ENCODE data around the gene LRRC9. TPM values are rescaled to one million over a fixed set of nuclear protein-coding genes. Genes with fewer than 3 reads are reported as not detected.

The LRRC9 gene
- total RNA-seq (not detected in 2 replicates), polyA plus RNA-seq (not detected in 2 replicates), polyA minus RNA-seq (not detected in 2 replicates), Bru-seq, nascent RNA (percentile 4 among the genes with signal in this experiment), BruChase-seq, experiment 1, labeled RNA remaining after a 6-hour chase (percentile 0 among the genes with signal in this experiment), BruChase-seq, experiment 2, labeled RNA remaining after a 2-hour chase (percentile 4 among the genes with signal in this experiment)
- not detected in 2 replicates for polyA plus RNA-seq (2011; cell fraction: cytosol; rRNA removed)
- polyA plus RNA-seq (2011; cell fraction: nucleus; rRNA removed) = not detected in 2 replicates
- not detected in 2 replicates for polyA plus RNA-seq (2012)
- not detected for polyA minus RNA-seq (2011; cell fraction: cytosol; rRNA and poly(A)+ RNA removed)
- polyA minus RNA-seq (2011; cell fraction: nucleus; rRNA and poly(A)+ RNA removed) = not detected in 2 replicates
- long read RNA-seq = 0 reads

GRCh38 chr14:59919570-59920377 lies at the start of gene LRRC9:
Gene LRRC9 (plus strand): TSS chr14:59920144.
- peak within 1 kb of the TSS; percentile 34 for H3K4me2 ChIP-seq (ENCODE audit: insufficient read depth, low read length)
- dilution Hi-C loops (cut with MboI; ENCODE audit: extremely low pct_ligation_motif_present, low sequenced_read_pairs) = no loop called here
- H3K79me2 ChIP-seq (ENCODE audit: control insufficient read depth, insufficient read depth, low read length) = no peaks in the 10 kb centered on the region
- BruUV-seq (replicated peaks) = no TSS peak
- H2AFZ ChIP-seq (ENCODE audit: low read depth, low read length) = no peak within 1 kb of the TSS
- CTCF ChIA-PET = interaction anchor here (0.8 to 1.0 kb wide), 3 partner anchors 15 to 287 kb away, joined by 3 to 4 read pairs (median 3); no protein-coding TSS in a partner anchor
- TF ChIP-seq POLR2A (IDR thresholded peaks at IDR 0.05; ENCODE audit: low read depth, low read length) (no peak), FOS (IDR thresholded peaks at IDR 0.05; ENCODE audit: borderline replicate concordance, insufficient read depth, low read length) (no peak)
- H3K4me3 ChIP-seq (replicated peaks in 1 of 3; ENCODE audit: insufficient read depth in 1 of 3, low read depth in 1 of 3, low read length in 3 of 3) = no peak within 1 kb of the TSS
- H4K20me1 ChIP-seq (replicated peaks; ENCODE audit: control insufficient read depth, extremely low read depth, insufficient read depth, low read length) = no peaks in the 10 kb centered on the region
- intact Hi-C loops (cut with micrococcal nuclease) = loop anchor here (5.0 kb wide), 1 partner anchor 47 kb away; the partner anchor contains the start of gene RTN1
- H3K27me3 ChIP-seq (ENCODE audit: control insufficient read depth in 2 of 2, insufficient read depth in 2 of 2, low read length in 2 of 2) = peaks cover 19 to 41% of the 10 kb centered on the region in 2 experiments
- H3K27ac ChIP-seq (ENCODE audit: insufficient read depth, low read depth, low read length) = no peak within 1 kb of the TSS
- H3K9ac ChIP-seq (replicated peaks; ENCODE audit: extremely low read depth, insufficient read depth, low read length) = no peak within 1 kb of the TSS
- H3K36me3 ChIP-seq (ENCODE audit: control insufficient read depth in 2 of 2, extremely low read depth in 1 of 2, insufficient read depth in 2 of 2, low read length in 2 of 2) = no peaks in the 10 kb centered on the region
- no peak for DNase-seq (ENCODE audit: low read depth, low spot score)
- no peaks in the 10 kb centered on the region for H3K9me1 ChIP-seq (replicated peaks; ENCODE audit: control insufficient read depth, extremely low read depth, insufficient read depth, low read length)
- no peak for FAIRE-seq
- H3K9me3 ChIP-seq (replicated peaks; ENCODE audit: control insufficient read depth, insufficient read depth, low read length) = no peaks in the 10 kb centered on the region
- no peaks in the 10 kb centered on the region for H3K4me1 ChIP-seq (ENCODE audit: control insufficient read depth, extremely low read depth, insufficient read depth, low read length)
- POLR2A ChIA-PET = no interaction called here

DNA sequence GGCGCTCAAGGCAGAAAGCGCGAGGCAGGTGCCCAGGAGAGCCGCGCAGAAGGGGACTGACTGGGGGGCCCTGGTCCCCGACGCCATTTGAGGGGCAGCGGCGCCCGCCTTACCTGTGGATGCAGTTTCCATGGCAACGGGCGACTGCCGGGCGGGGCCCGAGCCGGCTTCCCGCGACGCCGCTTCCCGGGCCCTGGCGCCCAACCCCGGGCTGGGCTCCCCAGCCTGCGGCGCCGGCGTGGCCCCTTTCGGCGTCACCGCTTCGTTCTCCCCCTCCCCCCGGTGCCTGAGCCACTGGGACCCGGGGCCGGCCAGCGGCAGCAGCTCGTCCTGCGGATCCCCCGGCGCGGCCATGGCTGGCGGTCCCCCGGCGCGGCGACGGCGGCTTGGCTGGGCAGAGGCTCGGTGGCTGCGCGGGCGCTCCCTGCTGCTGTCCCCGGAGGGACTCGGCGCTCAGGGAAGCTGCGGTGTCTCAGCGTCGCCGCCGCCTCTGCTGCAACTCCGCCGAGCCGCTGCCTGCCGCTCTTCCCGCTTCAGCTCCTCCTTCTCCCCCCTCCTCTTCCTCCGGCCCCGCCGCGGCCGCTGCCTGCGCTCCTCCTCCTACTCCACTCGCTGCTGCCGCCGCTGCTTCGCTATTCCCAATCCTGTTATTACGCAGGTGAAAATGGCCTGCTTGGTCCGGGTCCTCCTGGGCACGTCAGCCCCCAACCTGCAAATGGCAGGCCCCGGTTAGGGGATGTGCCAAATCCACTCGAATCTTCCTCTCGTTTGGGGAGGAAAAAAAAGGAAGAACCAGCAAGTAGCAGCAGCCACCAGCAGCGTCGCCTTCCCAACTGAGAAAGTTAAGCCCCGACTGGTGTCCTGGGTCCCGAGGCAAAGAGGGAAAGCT lies 49.4 kb upstream of the LRRC9 start, which contains the start of gene RTN1:
Gene RTN1, minus strand, starts transcription at position 500 of the 889 bp plus-strand sequence. Its CDS starts 146 bp downstream, at position 354.
- POLR2A ChIA-PET = no interaction called here
- TF ChIP-seq POLR2A (IDR thresholded peaks at IDR 0.05; ENCODE audit: low read depth, low read length) (no peak), POLR2AphosphoS5 (IDR thresholded peaks at IDR 0.05; ENCODE audit: insufficient read depth, low read depth, low read length) (no peak), MAX (IDR thresholded peaks at IDR 0.05; ENCODE audit: insufficient read depth, insufficient read length) (no peak), CTCF (IDR thresholded peaks at IDR 0.05; ENCODE audit: extremely low read depth in 1 of 2, insufficient read depth in 1 of 2, low read depth in 1 of 2, low read length in 2 of 2) (no peak), EZH2 (IDR thresholded peaks at IDR 0.05; ENCODE audit: borderline replicate concordance, low read depth, low read length, severe bottlenecking) (peak; percentile 91)
- Histone ChIP-seq H3K9me1 (replicated peaks; ENCODE audit: control insufficient read depth, extremely low read depth, insufficient read depth, low read length) (no peaks in the 10 kb centered on the region), H3K9ac (replicated peaks; ENCODE audit: extremely low read depth, insufficient read depth, low read length) (no peak within 1 kb of the TSS), H4K20me1 (replicated peaks; ENCODE audit: control insufficient read depth, extremely low read depth, insufficient read depth, low read length) (no peaks in the 10 kb centered on the region), H3K36me3 (ENCODE audit: control insufficient read depth in 2 of 2, extremely low read depth in 1 of 2, insufficient read depth in 2 of 2, low read length in 2 of 2) (no peaks in the 10 kb centered on the region), H3K4me3 (replicated peaks in 1 of 3; ENCODE audit: insufficient read depth in 1 of 3, low read depth in 1 of 3, low read length in 3 of 3) (peak within 1 kb of the TSS; percentile 11 to 40 (median 34)), H3K27me3 (ENCODE audit: control insufficient read depth in 2 of 2, insufficient read depth in 2 of 2, low read length in 2 of 2) (peaks cover 27 to 72% of the 10 kb centered on the region in 2 experiments), H2AFZ (ENCODE audit: low read depth, low read length) (peak within 1 kb of the TSS; percentile 53), H3K9me3 (replicated peaks; ENCODE audit: control insufficient read depth, insufficient read depth, low read length) (no peaks in the 10 kb centered on the region), H3K4me1 (ENCODE audit: control insufficient read depth, extremely low read depth, insufficient read depth, low read length) (no peaks in the 10 kb centered on the region), H3K79me2 (ENCODE audit: control insufficient read depth, insufficient read depth, low read length) (no peaks in the 10 kb centered on the region), H3K4me2 (ENCODE audit: insufficient read depth, low read length) (peak within 1 kb of the TSS; percentile 55), H3K27ac (ENCODE audit: insufficient read depth, low read depth, low read length) (no peak within 1 kb of the TSS)
- no peak for FAIRE-seq
- BruUV-seq (replicated peaks) = no TSS peak
- dilution Hi-C loops (cut with MboI; ENCODE audit: extremely low pct_ligation_motif_present, low sequenced_read_pairs) = no loop called here
- intact Hi-C loops (cut with micrococcal nuclease) = loop anchor here (5.0 kb wide), 1 partner anchor 47 kb away; no protein-coding TSS in a partner anchor
- DNase-seq (ENCODE audit: low read depth, low spot score) = peak; percentile 44
- CTCF ChIA-PET = interaction anchor here (0.7 to 2.8 kb wide), 8 partner anchors 10 to 238 kb away, joined by 3 to 16 read pairs (median 4); no protein-coding TSS in a partner anchor
